Measurements from ENCODE around the gene MPZL3.

The MPZL3 gene

GRCh38 chr11:118219244-118219643, 32.9 kb downstream of the MPZL3 start:
- no peak for DNase-seq
- in situ Hi-C loops (cut with HindIII; ENCODE audit: low pct_ligation_motif_present, low pct_unique_long_range_greater_than_20kb, low sequenced_read_pairs), result no loop called here

GRCh38 chr11:118217575-118217974, 34.6 kb downstream of the MPZL3 start:
- no peak for DNase-seq
- in situ Hi-C loops (cut with HindIII; ENCODE audit: low pct_ligation_motif_present, low pct_unique_long_range_greater_than_20kb, low sequenced_read_pairs), result no loop called here

GRCh38 chr11:118216621-118217481, 35.3 kb downstream of the MPZL3 start:
- in situ Hi-C loops (cut with HindIII; ENCODE audit: low pct_ligation_motif_present, low pct_unique_long_range_greater_than_20kb, low sequenced_read_pairs), result no loop called here
- no peak for DNase-seq

GRCh38 chr11:118215765-118216164, 36.4 kb downstream of the MPZL3 start:
- in situ Hi-C loops (cut with HindIII; ENCODE audit: low pct_ligation_motif_present, low pct_unique_long_range_greater_than_20kb, low sequenced_read_pairs), result no loop called here
- DNase-seq, result no peak

- in situ Hi-C loops (cut with HindIII; ENCODE audit: low pct_ligation_motif_present, low pct_unique_long_range_greater_than_20kb, low sequenced_read_pairs), result no loop called here
- DNase-seq, result no peak
These were observed 36.9 kb downstream of the MPZL3 start for GRCh38 chr11:118215262-118215661.

GRCh38 chr11:118214210-118214914, 37.8 kb downstream of the MPZL3 start:
- no peak for DNase-seq
- in situ Hi-C loops (cut with HindIII; ENCODE audit: low pct_ligation_motif_present, low pct_unique_long_range_greater_than_20kb, low sequenced_read_pairs), result no loop called here

- in situ Hi-C loops (cut with HindIII; ENCODE audit: low pct_ligation_motif_present, low pct_unique_long_range_greater_than_20kb, low sequenced_read_pairs), result no loop called here
- no peak for DNase-seq
These were observed 38.4 kb downstream of the MPZL3 start for GRCh38 chr11:118213781-118214180.

- in situ Hi-C loops (cut with HindIII; ENCODE audit: low pct_ligation_motif_present, low pct_unique_long_range_greater_than_20kb, low sequenced_read_pairs), result no loop called here
- no peak for DNase-seq
These were observed 39.0 kb downstream of the MPZL3 start for GRCh38 chr11:118213201-118213600.

GRCh38 chr11:118212781-118213191, 39.4 kb downstream of the MPZL3 start:
- DNase-seq, result no peak
- in situ Hi-C loops (cut with HindIII; ENCODE audit: low pct_ligation_motif_present, low pct_unique_long_range_greater_than_20kb, low sequenced_read_pairs), result no loop called here

GRCh38 chr11:118212131-118212725, 39.9 kb downstream of the MPZL3 start:
- no peak for DNase-seq
- in situ Hi-C loops (cut with HindIII; ENCODE audit: low pct_ligation_motif_present, low pct_unique_long_range_greater_than_20kb, low sequenced_read_pairs), result no loop called here

GRCh38 chr11:118211006-118211405, 41.2 kb downstream of the MPZL3 start:
- in situ Hi-C loops (cut with HindIII; ENCODE audit: low pct_ligation_motif_present, low pct_unique_long_range_greater_than_20kb, low sequenced_read_pairs), result no loop called here
- no peak for DNase-seq

GRCh38 chr11:118210323-118210722, 41.8 kb downstream of the MPZL3 start:
- no peak for DNase-seq
- in situ Hi-C loops (cut with HindIII; ENCODE audit: low pct_ligation_motif_present, low pct_unique_long_range_greater_than_20kb, low sequenced_read_pairs), result no loop called here

- DNase-seq, result no peak
- in situ Hi-C loops (cut with HindIII; ENCODE audit: low pct_ligation_motif_present, low pct_unique_long_range_greater_than_20kb, low sequenced_read_pairs), result no loop called here
These were observed 43.1 kb downstream of the MPZL3 start for GRCh38 chr11:118209033-118209432.

GRCh38 chr11:118207079-118207478, 45.1 kb downstream of the MPZL3 start:
- in situ Hi-C loops (cut with HindIII; ENCODE audit: low pct_ligation_motif_present, low pct_unique_long_range_greater_than_20kb, low sequenced_read_pairs), result no loop called here

GRCh38 chr11:118206391-118207031, 45.7 kb downstream of the MPZL3 start:
- no peak for DNase-seq
- in situ Hi-C loops (cut with HindIII; ENCODE audit: low pct_ligation_motif_present, low pct_unique_long_range_greater_than_20kb, low sequenced_read_pairs), result no loop called here

More at GRCh38 chr11:118207079-118207478, 45.1 kb downstream of the MPZL3 start:
- DNase-seq, result no peak

GRCh38 chr11:118205606-118206378, 46.4 kb downstream of the MPZL3 start:
- in situ Hi-C loops (cut with HindIII; ENCODE audit: low pct_ligation_motif_present, low pct_unique_long_range_greater_than_20kb, low sequenced_read_pairs), result no loop called here
- no peak for DNase-seq

GRCh38 chr11:118202599-118203422, 49.4 kb downstream of the MPZL3 start:
- DNase-seq, result no peak
- in situ Hi-C loops (cut with HindIII; ENCODE audit: low pct_ligation_motif_present, low pct_unique_long_range_greater_than_20kb, low sequenced_read_pairs), result no loop called here

- in situ Hi-C loops (cut with HindIII; ENCODE audit: low pct_ligation_motif_present, low pct_unique_long_range_greater_than_20kb, low sequenced_read_pairs), result no loop called here
- no peak for DNase-seq
These were observed 50.2 kb downstream of the MPZL3 start for GRCh38 chr11:118201966-118202365.
